Parathyroid adenoma (tissue), 2 donors: ENCODE measurements around the gene BMF.

Experiments used
- H2AFZ ChIP-seq: fragments of 300-600 bp; sonication (generic); one replicate; pipeline ENCODE4 v1.7.0; 2017; ENCODE audit warnings: antibody characterized with exemption, mild to moderate bottlenecking
- H3K27ac ChIP-seq: fragments of 300-600 bp; sonication (generic); one replicate; pipeline ENCODE4 v1.7.0; 2017
- H3K27me3 ChIP-seq: fragments of 300-600 bp; sonication (generic); one replicate; pipeline ENCODE4 v1.7.0; 2017; ENCODE audit warnings: low read length; ENCODE audit not compliant: control insufficient read depth, insufficient read depth
- H3K36me3 ChIP-seq: fragments of 300-600 bp; sonication (generic); one replicate; pipeline ENCODE4 v1.7.0; 2017; ENCODE audit warnings: low read length; ENCODE audit not compliant: control insufficient read depth, insufficient read depth
- H3K4me1 ChIP-seq: fragments of 300-600 bp; sonication (generic); one replicate; pipeline ENCODE4 v1.7.0; 2017; ENCODE audit warnings: control low read depth
- H3K4me2 ChIP-seq: fragments of 300-600 bp; sonication (generic); one replicate; pipeline ENCODE4 v1.7.0; 2017; ENCODE audit warnings: low read length
- H3K4me3 ChIP-seq: fragments of 300-600 bp; sonication (generic); one replicate; pipeline ENCODE4 v1.7.0; 2017; ENCODE audit warnings: low read depth, low read length
- H3K79me2 ChIP-seq: fragments of 300-600 bp; sonication (generic); one replicate; pipeline ENCODE4 v1.7.0; 2017; ENCODE audit warnings: control low read depth
- H3K9ac ChIP-seq: fragments of 300-600 bp; sonication (generic); one replicate; pipeline ENCODE4 v1.7.0; 2017; ENCODE audit warnings: mild to moderate bottlenecking
- H3K9me3 ChIP-seq: fragments of 300-600 bp; sonication (generic); one replicate; pipeline ENCODE4 v1.7.0; 2017; ENCODE audit warnings: low read length; ENCODE audit not compliant: control insufficient read depth
- CTCF ChIP-seq: fragments of 300-600 bp; sonication (generic); IDR thresholded peaks from one replicate; pipeline ENCODE4 v1.7.0; 2017; ENCODE audit warnings: antibody characterized with exemption, mild to moderate bottlenecking
- donor health status: primary hyperparathyroidism.

BMF gene

GRCh38 chr15:40052604-40053003, 56.1 kb downstream of the BMF start:
- no peak overlapping the region for H3K27ac ChIP-seq

GRCh38 chr15:40051616-40052415, 56.9 kb downstream of the BMF start:
- Histone ChIP-seq H3K36me3 (no peaks in the 10 kb centered on the region), H3K27ac (no peak overlapping the region), H3K4me1 (peaks cover 2% of the 10 kb centered on the region), H3K79me2 (no peaks in the 10 kb centered on the region), H3K4me2 (no peak overlapping the region), H3K4me3 (no peak overlapping the region), H2AFZ (no peak overlapping the region), H3K27me3 (no peaks in the 10 kb centered on the region), H3K9ac (no peak overlapping the region), H3K9me3 (no peaks in the 10 kb centered on the region)
- TF ChIP-seq CTCF, result no peak

More at GRCh38 chr15:40052604-40053003, 56.1 kb downstream of the BMF start:
- Histone ChIP-seq H3K9me3 (no peaks in the 10 kb centered on the region), H3K79me2 (no peaks in the 10 kb centered on the region), H2AFZ (no peak overlapping the region), H3K27me3 (no peaks in the 10 kb centered on the region), H3K4me2 (no peak overlapping the region), H3K9ac (no peak overlapping the region), H3K36me3 (no peaks in the 10 kb centered on the region), H3K4me1 (peaks cover 2% of the 10 kb centered on the region), H3K4me3 (no peak overlapping the region)
- no peak for TF ChIP-seq CTCF

- Histone ChIP-seq H3K9ac (no peak overlapping the region), H3K4me1 (peaks cover 2% of the 10 kb centered on the region), H2AFZ (no peak overlapping the region), H3K4me2 (no peak overlapping the region), H3K79me2 (no peaks in the 10 kb centered on the region), H3K9me3 (no peaks in the 10 kb centered on the region), H3K27me3 (no peaks in the 10 kb centered on the region), H3K4me3 (no peak overlapping the region), H3K27ac (no peak overlapping the region), H3K36me3 (no peaks in the 10 kb centered on the region)
- no peak for TF ChIP-seq CTCF
Observed at GRCh38 chr15:40050788-40051470, 57.8 kb downstream of the BMF start.

- Histone ChIP-seq H3K4me1 (no peaks in the 10 kb centered on the region), H2AFZ (no peak overlapping the region), H3K9me3 (no peaks in the 10 kb centered on the region), H3K36me3 (no peaks in the 10 kb centered on the region), H3K79me2 (no peaks in the 10 kb centered on the region), H3K4me2 (no peak overlapping the region), H3K4me3 (no peak overlapping the region), H3K27me3 (no peaks in the 10 kb centered on the region), H3K9ac (no peak overlapping the region), H3K27ac (no peak overlapping the region)
- TF ChIP-seq CTCF, result no peak
Observed at GRCh38 chr15:40048926-40049475, 59.7 kb downstream of the BMF start.
